NCI-H748 treated with DMSO at 0.1 percent for 48 hours (cell line): ENCODE measurements around the gene DGKB.
A peak's percentile ranks its signal among the peaks of the same experiment; 100 is the strongest.

Experiments
- DNase-seq: peaks from one replicate; lab custom pipeline; 2025; lab: John Stamatoyannopoulos, UW

The DGKB gene

DNA sequence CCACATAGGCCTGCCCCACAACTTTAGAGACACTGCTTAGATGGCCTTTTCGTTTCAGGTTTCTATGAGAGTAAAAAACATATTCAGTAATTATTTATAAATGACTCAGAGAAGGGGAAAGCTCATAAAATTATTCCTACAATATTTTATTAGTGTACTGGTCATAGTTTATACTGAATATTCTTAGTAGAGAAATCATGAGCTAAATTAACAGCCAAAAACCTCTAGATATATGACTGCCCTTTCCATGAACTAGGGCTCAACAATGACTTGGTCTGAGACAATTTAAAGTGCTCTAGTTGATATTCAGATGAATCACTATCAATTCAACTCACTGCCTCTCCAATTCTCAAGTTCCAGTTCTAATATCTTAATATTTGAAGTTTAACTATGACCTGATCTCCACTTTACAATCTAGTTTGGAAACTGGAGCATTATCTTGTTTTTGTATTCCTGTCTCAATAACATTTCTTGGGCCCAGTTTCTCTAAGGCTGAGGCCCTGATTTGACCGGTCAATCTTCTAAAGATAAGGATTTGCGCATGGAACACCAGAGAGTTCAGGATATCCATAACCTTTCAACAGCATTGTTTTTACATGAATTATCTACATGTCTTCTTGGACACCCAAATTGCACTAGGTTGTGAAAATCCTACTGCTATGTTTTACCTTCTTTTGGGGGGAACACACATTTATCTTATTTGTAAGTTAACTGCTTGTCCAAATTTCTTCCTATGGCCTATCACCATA is 141.6 kb downstream of the DGKB start:
- no peak for DNase-seq

DNA sequence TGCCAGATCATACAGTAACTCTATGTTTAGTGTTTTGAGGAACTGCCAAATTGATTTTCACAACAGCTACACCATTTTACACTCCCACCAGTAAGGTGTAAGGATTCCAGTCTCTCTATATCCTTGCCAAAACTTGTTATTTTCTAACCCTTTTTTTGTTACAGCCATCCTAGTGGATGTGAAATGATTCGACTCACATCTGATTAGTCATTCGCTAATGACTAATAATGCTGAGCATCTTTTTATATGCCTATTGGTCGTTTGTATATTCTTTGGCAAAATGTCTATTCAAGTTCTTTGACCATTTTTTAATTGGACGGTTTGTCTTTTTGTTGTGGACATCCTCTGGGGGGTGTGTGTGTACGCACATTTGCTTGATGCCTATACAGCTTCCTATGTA is 142.8 kb downstream of the DGKB start:
- no peak for DNase-seq

DNA sequence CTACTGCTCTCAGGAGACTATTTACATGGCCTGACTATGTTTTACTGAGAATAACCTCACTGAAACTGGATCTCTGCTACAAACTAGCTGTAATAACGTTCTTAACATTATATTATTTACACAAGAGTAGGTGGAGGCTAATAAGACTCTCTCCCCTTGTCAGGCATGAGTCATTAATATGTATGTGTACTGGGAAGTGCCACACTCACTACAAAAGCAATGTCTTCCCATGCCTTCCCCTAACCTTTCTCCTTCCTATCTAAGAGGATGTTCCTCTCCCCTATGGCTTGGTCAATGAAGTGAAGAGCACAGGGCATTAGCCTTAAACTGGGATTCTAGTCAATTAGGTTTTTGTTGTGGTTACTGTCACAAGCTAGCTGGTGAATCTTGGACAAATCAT is 147.9 kb downstream of the DGKB start:
- peak; percentile 80 for DNase-seq

DNA sequence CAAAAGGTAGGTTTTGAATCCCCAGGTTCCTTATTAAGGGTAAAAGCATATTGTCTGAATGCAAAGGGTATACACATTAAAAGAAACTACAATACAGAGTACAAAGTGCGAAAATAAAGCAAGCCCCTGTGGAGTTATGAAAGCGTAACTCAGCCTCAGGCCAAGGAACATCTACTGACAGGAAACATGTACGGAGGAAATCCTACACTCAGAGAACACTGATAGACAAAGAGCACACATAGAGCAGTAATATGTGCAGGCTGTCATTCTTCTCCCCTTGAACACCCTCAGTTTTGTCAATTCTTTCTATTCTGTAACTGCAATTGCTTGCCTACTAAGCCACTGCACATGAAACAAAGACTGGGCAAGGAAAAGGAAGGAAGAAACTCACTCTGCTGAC is 150.2 kb downstream of the DGKB start:
- no peak for DNase-seq

DNA sequence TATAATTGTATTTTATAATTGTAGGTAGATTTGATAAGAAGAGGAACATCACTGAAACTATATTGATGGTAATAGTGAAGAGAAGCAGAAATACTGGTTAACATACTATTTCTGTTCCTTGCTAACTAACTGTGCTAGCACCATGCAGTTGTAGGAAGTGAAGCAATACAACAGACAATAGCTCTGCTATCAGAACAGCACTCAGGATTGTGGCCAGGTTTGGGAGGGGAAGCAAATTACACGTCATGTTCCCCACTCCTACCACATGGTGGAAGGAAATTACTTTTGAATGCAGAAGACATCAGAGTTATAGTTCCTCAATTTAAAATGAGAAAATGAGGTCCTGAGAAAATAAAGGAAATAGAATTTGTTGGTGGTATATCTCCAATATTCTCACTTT is 151.1 kb downstream of the DGKB start:
- no peak for DNase-seq

DNA sequence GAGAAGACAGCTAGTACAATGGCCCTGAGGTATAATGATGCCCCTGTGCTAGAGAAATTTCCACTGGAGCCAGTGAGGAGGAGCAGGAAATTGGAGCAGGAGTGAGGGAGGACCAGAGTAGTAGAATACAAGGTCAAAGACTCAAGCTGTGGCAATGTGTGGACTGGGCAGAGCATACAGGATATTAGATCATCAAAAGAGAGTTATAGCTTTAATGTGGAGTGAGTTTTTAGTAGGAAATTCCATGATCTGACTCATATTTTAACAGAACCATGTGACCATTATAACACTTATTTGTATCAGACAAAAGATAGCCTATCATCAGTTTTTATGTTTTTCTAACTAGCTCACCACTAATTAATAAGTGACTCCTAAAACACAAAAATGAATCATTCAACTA is 154.1 kb downstream of the DGKB start:
- DNase-seq = no peak

DNA sequence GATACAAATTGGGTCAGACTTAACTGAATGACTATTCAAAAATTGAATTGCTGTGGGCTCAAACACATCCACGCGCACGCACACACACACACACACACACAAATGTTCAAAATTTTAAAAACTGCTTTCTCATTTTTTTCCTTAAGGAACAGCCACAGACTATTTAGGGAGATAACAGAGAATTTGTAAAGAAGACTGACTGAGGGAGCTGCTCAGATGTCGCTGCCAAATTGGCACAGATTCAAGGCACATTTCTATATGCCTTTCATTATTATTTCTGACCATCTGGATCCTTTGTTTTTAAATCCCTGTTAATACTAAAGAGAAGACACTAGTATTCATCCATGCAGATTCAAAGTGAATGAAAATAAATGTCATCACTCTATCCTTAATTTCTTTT is 154.8 kb downstream of the DGKB start:
- DNase-seq = no peak

DNA sequence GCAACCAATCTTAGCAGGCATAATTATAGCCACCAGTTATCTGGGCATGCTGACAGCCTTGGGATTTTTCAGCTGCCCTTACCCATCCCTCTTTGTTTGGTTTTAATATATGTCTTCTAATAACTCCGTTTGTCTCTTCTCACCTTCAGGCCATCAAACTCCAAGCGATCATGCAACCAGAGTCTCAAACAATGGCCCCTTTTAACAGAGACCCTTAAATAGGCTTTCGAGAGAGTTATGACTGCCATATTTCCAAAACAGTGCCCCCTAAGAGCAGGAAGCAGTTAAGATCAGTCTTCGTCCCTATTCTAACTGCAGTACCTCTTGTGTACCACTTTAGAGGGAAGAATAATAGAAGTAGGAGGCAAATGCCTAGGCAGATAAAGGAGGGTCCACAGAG is 157.5 kb downstream of the DGKB start:
- no peak for DNase-seq

DNA sequence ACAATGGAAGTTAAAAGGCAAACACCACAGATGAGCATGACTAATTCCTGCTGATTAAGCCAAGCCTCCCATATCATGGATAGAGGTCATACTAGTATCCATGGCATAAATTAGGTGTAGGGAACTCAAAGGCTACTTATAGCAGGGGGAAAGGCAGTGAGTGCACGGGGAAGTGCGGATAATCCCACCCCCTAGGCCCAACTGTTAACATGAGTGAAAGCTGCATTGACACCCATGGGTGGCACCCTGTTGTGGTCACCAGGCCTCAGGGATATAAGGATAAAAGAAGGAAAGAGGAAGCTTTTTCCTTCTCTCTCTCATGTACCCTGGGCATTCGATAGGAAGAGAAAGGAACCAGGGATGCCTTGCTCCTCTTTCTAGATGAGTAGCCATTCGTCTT is 161.9 kb downstream of the DGKB start:
- DNase-seq = no peak

DNA sequence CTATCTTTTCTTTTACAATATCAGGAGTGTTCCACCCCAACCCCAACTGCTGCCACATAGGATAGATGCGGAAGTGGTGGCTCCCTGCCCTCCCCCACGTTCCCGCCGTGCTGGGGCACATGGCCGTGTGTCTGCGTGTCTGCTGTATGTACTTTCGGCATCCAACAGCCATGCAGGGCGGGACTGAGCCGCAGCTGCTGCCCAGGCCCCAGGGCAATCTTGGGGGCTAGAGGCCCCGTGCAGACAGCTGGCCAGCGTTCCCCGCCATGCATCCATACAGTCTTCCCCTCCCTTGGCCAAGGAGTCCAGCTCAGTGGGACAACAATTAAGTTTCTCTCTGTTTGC is 162.7 kb downstream of the DGKB start:
- DNase-seq = no peak

DNA sequence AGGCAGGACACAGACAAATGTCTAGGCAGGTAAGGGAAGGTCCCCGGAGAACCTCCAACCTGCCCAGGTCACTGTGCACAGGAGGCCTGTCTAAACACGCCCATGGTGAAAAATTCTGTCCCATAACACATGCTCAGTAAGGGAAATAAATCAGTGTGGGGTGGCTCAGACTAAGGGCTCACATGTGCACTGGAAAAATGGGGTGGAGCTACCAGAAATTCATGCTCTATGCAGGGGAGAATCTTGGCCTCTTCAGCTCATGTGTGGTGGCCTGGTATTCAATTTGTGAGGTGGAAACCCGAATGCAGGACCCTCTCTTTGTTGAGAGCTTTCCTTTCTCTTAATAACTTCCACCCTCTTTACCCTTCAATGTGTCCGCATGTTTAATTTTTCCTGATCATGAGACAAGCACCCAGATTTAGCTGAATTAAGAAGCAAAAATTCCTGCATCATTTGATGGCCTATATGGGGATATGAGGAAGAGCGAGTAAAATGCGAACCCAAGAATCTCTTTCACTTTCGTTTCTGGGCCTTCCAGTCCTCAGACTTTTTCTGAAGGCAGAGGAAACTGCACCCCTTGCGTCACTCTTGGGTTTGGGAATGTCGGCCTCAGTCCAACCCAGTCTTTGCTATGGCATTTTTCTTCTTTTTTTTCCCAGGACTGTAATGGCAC is 163.2 kb downstream of the DGKB start:
- no peak for DNase-seq

DNA sequence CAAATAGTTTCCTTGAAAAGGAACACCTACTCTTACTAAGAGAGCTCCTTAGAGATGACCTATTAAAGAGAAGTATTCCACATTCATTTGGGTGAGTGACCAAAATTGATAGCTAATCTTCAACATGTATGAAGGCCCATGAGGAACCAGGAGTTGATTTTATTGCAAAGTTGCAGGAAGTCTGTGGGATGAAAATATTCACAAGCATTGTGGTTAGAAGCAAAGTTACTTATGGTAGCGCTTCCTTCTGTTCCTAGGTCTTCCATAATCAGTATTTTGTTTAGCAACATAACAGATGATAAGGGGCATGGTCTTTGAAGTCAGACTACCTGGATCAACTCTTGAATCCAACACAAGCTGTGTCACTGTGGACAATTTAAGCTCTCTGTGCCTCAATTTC is 164.5 kb downstream of the DGKB start:
- DNase-seq = no peak

DNA sequence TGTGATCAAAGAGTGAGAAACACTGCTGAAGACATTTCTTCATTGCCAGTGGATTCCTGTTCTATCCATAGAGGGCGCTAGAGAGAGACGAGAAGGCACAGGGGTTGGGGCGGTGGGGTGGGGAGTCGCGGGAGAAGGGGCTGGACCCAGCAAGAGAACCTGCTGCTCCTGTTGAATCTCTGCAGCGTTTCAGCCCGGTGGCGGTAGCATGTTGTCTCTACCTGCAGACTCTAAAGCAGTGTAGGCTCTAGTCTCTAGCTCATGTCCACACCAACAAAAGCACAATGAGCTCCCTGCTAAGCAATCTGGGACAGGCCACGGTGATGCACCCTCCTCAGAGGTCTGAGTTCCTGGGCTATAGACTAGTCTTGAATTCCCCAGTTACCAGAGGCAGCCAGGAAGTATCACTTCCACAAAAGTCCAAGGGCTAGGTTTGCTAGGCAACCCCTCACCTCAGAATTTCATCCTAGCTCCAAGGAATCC is 167.7 kb downstream of the DGKB start:
- DNase-seq = no peak

DNA sequence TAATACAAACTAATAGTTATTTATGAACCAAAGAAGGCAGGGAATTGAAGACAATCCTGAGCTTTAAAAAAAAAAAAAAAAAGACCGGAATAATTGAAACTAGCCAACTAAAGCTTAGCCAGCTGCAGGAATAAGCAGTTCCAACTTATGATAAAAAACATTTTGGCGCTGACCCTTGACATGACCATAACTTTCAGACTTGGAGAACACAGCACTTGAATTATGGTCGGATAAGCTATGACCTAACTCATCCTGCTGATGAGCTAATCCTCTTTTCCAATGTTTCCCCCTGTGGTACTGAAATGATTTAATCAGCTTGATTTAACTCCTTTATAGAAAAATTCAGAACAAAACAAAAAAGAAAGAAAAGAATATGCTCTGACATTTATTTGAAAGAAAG is 181.8 kb downstream of the DGKB start:
- DNase-seq = no peak

DNA sequence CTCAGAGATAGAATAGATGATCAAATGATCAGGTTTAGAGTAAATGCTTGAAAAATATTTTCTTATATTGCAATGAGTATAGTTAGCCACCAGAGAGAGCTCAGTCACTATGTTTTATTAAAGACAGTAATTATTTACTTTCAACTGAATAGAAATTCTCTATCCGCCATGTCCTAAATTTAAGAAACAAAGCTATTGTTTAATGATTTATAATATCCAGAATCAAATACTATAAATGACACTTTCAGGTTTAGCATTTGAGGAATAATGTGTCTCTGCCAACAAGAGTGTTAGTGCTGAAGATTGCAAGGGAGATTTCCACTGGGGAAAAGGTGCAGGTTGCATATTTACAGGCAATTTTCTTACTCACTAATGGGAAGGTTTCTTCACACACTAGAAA is 184.7 kb downstream of the DGKB start:
- DNase-seq = peak; percentile 52

DNA sequence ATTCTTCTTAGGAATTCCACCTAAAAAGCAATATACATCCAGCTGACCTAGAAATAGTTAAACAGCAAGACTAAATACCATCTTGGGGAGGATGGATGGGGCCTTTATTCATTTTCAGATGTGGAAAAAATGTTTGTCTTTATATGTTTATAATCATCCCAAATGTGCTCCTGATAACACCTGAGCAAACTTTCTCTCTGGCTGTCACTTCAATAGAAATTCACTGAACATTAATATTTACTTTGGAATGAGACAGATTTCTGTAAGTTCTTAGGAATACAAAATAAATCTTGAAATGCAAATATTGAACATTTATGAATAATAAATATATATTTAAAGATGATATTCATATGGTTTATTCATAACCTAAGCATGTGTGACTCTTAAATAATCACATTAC is 185.4 kb downstream of the DGKB start:
- DNase-seq = no peak

DNA sequence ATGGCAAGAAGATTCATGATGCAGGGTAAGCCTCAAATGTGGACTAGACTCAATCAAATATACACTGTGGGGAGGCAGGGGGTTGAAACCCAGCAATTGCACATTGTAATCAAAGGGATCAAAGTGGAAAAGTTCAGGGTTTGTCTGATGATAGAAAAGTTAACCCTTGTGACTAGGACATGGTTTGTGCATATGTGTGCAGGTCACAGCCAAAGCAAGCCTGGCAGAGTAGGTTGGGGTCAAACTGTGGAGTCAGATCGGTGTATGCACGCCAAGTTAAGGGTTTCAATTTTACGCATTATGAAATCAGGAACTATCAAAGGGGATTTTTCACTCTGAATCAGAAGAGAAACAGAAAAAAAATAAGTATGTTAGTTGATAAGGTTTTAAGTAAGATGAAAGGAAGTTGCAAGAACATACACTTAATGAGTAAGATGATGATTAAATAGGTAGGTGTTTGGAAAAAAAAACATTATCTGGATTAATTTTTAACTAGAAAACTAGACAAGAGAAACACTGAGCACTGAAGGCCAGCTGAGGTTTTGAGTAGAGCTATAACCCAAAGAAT is 188.3 kb downstream of the DGKB start:
- DNase-seq = no peak

DNA sequence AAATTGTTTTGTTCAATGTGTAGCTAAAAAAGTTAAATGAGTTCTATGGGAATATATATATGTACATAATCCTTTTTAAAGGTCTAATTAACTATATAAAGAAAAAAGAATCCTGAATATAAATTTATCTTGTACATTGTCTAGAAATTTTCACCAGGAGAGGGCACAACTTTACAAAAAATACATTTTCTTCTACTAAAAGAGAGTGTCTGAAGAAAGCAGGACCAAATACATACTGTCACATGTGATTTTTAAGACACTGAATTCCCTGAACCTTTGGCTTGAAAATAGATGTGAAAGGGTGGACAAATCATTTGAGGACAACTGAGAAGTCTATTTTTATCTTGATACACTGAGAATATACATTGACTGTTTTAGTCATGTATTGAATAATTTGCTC is 204.3 kb downstream of the DGKB start:
- peak; percentile 18 for DNase-seq

DNA sequence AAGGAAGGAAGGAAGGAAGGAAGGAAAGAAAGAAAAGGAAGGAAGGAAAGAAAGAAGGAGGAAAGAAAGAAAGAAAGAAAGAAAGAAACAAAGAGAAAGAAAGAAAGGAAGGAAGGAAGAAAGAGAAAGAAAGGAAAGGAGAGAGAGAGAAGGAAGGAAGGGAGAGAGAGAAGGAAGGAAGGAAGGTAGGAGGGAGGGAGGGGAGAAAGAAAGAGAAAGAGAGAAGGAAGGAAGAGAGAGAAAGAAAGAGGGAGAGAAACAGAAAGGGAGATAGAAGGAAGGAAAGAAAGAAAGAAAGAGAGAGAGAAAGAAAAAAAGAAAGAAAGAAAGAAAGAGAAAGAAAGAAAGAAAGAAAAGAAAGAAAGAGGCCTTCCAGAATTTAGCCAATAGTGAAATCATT is 204.9 kb downstream of the DGKB start:
- DNase-seq = no peak

DNA sequence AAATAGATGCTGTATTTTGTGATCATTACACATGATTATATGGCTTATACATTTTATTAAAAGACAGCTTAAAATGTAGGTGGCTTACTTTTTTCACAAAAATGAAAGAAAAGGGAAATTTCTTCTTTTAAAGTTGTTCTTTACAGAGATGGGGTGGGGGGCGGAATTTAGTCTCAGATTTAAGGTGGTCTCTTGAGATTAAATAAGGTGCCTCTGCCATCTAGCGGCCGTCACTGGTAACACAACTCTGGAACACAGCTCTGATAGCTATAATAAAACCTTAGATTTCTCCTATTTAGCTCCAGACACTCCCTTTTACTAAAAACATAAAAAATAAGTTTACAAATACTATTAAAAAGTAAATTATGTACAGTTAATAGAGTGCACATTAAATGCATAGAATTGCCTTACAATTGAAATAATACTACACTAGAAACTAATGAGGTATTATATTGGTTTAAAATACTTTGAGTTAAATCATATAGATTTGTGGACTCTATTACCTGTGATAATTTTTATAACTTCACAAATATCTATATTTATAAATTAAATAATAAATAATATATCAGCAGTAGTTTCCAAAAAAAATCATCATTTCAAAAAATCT is 210.9 kb downstream of the DGKB start:
- peak; percentile 41 for DNase-seq

DNA sequence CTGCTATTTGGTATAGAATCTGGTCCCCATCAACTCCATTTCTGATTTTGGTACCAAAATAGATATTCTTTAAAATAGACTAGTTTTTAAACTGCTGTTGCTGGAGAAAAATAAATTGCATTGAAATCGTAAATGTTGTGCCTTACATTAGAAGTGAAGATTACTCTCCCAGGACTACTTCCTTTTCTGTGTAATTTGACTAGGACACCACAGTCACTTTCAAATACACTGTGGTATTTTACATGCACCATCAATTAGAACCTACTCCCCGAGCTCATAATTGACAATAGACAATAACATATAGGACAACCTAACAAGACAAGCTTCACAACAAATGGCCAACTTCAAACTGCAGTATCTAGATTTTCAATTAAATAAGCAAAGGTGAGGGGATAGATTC is 211.5 kb downstream of the DGKB start:
- DNase-seq = no peak

DNA sequence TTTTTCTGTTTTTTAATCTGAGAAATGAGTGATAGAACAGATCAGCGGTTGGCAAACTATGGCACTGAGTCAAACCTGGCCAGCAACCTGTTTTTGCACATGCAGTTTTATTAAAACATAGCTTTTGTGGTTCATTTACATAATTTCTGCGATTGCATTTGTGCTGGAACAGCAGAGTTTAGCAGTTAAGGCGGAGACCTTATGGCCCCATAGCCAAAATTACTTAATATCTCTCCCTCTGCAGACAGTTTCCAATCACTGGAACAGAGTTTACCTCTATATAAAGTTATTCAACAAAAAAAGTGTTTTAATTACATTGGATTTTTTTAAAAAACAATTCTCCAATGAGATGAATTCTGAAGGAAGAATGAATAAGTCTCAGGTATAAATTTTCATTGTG is 212.1 kb downstream of the DGKB start:
- no peak for DNase-seq

DNA sequence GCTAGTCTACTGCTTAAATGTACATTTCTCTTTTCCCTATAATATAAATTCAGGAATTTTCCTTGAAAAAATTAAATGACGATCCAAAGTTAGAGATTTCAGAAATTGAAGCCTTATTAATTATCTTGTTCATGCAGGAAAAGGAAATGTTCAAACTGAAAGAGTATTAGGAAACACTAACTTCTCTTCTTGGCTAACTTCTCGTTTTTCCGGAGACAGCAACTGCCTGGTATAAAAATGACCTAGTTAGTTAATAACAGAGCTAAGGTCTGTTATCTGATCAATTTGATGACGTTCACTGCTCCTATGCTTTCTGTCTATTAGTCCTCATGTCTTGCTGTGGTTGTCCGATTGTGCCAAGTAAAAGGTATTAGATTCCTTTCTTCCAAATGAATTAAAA is 212.5 kb downstream of the DGKB start:
- no peak for DNase-seq
